Measurements from ENCODE around the gene IL1RN. TPM values are rescaled to one million over a fixed set of nuclear protein-coding genes. Genes with fewer than 3 reads are reported as not detected.

The IL1RN gene
- total RNA-seq, 1 donor from 2014 or later, result 16.0 TPM

DNA sequence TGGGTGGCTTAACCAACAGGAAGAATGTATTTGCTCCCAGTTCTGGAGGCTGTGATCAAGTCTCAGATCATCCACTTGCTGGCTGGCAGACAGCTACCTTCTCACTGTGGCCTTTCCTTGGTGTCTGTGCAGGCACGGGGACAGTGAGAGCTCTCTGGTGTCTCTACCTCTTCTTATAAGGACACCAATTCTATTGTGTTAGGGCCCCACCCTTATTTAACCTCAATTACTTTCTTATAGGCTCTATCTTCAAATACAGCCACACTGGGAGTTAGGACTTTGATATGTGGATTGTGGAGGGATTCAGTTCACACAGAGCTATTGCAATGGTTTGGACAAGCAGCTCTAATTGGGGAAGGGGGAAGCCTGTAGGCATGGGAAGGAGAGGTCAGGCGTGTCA lies 25.3 kb upstream of the IL1RN start:
- DNase-seq (ENCODE audit: low spot score), result no peak
- ATAC-seq, result no peak

DNA sequence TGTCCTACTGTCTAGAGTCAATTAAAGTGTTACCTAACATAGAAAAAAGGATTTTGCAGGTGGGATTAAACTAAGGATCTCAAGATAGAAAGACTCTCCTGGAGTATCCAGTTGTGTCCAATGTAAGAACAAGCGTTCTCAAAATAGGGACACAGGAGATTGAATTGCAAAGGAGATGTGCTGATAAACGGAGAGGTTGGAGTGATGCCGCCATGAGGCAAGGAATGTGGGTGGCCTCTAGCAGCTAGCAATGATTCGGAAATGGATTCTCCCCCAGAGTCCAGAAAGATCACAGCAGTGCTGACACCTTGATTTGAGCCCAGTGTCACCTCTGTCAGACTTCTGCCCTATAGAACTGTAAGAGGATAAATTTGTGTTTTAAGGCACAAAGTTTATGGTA lies 24.1 kb upstream of the IL1RN start:
- ATAC-seq (no peak), DNase-seq (ENCODE audit: low spot score) (no peak)

DNA sequence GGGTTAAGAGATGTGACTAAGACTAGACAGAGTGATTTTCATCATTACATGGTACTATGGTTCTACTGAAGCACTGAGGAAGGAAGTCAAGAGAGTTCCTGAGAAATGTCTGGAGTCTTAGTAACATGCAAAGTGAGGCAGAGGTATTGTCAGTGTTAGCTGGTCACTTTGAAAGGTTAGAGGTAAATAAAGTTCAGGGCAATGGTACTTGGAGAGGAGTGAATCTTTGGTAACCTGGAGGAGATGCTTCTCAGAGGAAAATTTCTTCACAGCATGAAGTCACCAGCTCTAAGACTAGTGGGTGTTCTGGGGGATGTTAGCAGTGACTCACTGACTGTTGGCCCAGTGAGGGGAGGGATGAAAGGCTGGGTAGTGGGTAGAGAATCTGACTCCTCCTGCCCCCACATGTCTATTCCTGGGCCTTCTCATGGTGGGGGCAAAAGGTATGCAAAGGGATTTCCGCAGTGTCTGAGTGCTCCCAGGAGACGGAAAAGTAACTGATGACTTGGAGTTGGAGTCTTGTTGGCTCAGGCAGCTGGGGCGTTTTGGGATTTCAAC lies 23.3 kb upstream of the IL1RN start:
- DNase-seq (ENCODE audit: low spot score), result no peak
- no peak for ATAC-seq

DNA sequence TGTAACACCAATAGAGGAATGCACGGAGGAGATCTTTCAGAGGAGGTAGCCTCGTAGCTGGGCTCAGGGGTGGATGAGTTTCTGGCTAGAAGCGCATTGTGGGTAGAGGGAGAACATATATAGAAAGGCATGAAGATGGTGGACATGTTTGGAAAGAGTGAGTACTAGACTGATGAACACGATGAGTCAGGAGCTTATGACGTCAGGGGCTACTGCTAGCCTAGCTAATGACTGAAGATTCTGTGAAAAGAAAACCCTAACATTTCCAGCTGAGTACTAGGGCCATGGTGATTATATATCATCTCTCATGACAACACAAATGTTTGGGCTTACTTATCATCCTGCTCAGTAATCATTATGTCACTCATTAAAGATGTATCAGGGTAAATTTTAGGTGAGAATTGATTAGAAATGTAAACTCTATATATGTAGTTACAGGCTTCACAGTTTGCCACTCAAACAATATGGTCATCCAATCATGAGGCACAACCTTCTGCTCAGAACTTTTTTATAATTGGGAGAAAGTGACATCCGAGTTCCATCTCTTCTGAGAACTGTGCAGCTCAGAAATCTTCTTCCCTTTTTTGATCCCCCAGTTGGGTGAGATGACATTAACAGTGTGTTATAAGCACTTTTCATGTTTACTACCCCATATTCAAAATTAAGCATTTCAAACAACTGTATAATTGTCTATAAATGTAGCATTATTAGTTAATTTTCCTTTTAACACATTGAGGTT lies 22.2 kb upstream of the IL1RN start:
- DNase-seq (ENCODE audit: low spot score), result no peak
- ATAC-seq, result no peak

DNA sequence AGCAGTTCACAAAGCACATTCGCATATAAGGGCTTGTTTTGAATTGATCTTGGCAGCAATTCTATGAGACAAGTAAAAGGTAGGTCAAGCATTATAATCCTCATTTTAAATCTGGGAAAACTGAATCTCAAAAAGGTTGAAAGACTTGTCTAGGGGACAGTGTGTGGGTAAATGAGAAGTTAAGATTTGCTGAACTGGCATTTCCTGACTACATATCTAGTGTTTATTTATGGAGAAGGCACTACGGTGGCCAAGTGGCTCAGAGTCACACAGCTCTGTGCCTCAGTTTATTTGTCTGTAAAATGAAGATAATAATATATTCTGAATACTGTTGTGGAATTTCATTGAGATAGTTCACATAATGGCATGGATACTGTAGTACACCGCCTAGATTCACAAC lies 16.3 kb upstream of the IL1RN start:
- DNase-seq (ENCODE audit: low spot score), result no peak
- no peak for ATAC-seq

DNA sequence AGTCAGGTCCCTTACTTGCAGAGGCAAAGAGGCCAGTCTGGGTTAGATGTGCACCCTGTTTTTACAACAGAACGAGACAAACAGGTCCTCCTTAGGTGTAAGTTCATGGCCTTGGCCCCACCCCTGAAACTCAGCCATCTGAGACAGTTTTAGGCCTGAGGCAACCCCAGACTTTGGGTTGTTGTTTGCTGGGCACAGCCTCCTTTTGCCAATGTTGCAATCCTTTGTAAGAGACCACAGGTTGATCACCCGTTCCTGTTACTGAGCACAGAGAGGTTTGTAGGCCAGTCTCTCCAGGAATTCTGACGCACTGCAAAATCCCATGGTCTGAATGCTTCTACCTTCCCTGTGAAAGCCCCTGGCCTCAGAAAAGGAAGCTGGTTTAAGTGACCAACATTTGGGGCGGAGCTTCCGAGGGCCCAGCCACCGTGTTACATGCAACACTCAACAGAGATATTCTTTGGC lies 15.5 kb upstream of the IL1RN start:
- peak; percentile 74 for ATAC-seq
- no peak for DNase-seq (ENCODE audit: low spot score)

DNA sequence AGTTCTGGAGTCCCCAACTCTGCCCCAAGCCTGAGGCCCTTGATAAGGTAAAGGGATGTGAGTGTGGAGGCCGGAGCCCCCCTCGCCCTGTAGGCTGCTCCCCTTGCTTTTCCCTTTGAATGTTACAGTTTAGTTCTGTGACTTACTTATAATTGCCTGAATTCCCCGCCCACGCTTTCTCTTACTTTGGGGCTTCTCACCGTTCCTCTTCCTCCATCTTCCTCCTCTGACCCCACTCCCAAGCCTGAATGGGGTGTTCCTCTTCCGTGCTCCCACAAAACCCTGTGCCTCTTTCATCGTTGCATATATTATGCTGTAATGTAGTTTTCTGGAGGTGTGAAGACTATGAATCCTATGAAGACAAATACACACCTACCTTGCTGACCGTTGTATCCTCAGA lies 15.0 kb upstream of the IL1RN start:
- DNase-seq (ENCODE audit: low spot score) (no peak), ATAC-seq (no peak)

DNA sequence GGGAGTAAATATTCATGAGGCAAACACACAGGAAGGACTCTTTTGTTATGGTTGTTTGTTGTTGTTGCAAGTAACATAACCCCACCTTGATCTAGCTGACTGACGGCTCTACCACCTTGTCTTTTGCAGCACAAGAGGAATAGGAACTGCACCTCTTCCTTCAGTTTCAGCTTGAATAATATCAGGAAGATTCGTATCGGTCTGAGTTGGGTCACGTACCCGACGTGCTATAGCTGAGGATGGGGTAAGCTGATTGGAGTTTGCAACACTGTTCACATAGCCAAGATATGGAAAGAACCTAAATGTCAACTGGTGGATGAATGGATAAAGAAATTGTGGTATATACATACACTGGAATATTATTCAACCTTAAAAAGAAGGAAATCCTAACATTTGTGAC lies 14.5 kb upstream of the IL1RN start:
- DNase-seq (ENCODE audit: low spot score) (no peak), ATAC-seq (no peak)

DNA sequence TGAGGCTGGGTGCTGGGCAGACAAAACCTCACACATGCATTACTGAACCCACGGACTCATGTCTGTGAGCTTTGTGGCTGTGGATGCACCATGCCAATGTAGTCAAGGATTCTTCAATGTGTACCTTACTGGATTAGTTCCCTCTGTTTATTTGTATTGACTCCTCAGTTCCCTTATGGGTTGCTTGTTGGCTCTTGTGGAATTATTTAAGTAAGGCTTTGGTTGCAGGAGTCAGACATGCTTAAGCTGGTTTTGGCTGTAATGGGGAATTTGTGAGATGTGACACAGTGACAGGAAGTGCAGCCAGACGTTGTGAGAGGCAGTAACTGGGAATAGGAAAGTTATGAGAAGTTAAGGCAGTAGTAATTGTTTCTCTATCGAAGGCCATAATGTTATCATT lies 13.6 kb upstream of the IL1RN start:
- ATAC-seq, result no peak
- no peak for DNase-seq (ENCODE audit: low spot score)

DNA sequence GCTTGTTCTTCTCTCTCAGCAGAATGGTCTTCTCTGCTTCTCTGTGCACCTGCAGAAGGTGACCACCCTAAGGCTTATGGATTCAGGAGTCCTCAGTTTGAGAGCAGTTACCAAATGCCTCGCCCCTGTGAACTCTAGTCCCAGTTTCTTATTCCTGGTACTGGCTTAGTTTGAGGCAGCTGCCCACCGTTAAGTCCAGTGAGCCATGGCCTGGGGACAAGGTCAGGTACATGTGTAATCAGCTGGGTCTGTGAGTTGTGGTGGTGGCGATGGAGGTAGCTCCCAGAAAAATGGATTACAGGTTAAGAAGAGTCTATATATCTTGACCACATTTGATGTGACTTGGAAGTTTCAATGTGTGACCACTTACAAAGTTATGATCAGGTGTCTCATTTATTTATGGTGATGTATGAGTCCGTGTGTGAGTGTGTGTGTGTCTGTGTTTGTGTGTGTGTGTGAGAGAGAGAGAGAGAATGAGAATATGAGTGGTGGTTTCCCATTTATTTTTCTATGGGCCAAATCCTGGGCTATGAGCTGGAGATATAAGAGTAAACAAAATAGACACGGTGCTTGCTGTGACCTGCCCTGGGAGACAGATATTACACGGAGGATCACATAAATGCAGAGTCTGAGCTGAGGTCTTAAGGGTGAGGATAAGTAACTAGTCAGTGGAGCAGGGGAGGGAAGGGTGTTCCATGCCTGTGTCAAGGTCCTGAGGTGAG lies 13.0 kb upstream of the IL1RN start:
- no peak for DNase-seq (ENCODE audit: low spot score)
- ATAC-seq, result no peak

DNA sequence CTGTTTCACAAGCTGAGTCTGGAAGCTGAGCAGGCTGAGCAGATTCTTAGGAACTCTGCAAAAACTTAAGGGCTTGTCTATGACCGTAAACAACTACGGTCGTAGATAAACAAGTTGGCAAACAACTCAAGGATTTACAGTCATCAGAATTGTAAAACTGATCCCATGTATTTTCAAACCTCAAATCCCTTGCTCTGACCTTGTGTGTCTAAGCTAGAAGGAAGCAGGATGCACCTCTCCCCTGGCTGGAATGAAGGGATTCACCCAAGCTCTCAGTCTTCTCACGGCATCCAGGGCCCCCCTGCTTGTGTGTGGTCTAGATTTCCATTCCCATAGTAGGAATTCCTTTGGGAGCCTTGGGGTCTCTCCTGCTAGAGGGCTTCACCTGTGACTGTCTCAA lies 12.4 kb upstream of the IL1RN start:
- no peak for ATAC-seq
- DNase-seq (ENCODE audit: low spot score), result no peak

DNA sequence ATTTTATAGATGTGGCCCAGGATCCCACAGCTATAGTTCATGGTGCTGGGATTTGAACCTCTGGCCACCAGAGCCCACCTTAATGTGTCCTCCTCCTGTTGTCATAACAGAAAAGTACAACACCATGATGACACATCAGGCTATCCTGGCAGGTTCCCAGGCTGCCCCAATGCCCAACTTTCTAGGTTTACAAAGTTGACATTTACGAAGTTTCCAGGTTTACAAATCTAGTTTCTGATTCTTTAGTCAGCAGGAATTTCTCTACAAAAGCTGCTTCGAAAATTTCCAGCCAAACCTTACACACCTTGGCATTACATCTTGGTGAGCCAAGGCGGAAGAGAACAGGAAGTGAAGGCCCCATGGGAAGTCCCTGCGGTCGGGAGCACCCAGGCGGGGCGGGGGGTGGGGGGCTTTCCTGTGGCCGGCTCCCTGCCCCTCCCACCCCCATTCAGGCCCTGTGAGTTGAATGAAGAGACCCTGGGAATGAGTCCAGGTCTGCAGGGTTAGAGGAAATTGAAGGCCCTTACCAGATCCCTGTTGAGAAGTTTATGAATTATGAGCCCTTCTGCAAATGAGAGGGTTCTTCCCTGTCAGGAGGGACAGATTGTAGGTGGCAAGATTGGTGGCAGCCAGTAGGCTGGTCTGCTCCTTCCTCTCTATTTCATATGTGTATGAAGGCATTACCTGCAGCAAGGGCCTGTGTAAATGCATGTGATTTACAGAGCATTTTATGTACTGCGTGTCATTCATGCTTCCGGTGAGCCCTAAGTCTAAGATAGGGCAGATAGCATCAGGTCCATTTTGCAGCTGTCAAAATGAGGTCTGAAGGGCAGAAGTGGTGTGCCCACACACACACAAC lies 11.1 kb upstream of the IL1RN start:
- DNase-seq (ENCODE audit: low spot score) (peak; percentile 21), ATAC-seq (no peak)

DNA sequence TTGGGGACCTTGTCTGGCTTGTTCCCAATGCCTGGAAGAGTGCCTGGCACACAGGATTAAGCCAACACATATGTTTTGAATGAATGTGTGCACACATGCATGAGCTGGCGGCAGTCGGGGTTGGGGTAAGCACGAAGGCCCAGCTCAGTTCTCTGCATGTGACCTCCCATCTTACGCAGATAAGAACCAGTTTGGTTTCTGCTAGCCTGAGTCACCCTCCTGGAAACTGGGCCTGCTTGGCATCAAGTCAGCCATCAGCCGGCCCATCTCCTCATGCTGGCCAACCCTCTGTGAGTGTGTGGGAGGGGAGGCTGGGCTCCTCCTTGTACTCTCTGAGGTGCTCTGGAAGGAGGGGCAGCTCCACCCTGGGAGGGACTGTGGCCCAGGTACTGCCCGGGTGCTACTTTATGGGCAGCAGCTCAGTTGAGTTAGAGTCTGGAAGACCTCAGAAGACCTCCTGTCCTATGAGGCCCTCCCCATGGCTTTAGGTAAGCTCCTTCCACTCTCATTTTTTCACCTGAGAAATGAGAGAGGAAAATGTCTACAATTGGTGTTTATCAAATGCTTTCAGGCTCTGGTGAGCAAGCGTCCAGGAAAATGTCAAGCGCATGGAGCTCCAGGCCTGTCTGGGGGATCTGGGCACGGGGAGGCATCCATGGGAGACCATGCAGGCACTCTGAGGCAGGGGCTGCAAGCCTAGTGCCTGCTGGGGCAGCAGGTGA lies 9.7 kb upstream of the IL1RN start:
- DNase-seq (ENCODE audit: low spot score) (peak; percentile 39), ATAC-seq (no peak)

DNA sequence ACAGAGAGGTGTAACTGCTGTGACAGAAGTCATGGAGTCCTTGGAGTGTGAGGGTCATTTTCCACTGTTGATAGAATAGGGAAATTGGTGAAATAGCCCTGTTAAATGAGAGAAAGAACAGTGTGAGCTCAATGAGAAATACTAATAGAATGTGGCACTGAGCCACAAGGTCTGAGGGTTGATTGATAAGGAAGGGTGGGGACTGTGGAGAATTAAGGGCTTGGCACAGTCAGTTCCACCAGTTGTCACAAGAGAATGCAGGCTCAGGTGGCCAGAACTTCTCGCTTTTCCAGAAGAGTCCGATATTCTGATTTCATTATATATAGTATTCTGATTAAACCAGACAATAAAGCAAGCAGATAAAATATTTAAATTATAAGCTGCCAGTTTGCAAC lies 9.1 kb upstream of the IL1RN start:
- DNase-seq (ENCODE audit: low spot score) (no peak), ATAC-seq (no peak)

DNA sequence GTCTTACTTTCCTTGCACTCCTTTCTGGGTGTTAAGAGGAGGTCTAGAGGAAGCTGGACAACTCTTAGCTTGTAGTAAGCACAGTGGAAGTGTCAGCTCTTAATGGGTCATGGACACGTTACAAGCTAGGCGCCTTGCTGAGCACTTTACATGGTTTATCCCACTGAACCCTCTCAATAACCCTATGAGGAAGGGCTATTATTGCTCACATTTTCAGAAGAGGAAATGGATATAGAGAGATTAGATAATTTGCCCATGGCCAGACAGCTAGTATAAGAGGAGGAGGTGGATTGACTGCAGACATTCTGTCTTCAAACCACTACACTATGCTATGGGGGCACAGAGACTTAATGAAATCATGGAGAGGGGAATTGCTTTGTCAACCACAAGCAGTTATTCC lies 8.3 kb upstream of the IL1RN start:
- ATAC-seq (no peak), DNase-seq (ENCODE audit: low spot score) (no peak)

DNA sequence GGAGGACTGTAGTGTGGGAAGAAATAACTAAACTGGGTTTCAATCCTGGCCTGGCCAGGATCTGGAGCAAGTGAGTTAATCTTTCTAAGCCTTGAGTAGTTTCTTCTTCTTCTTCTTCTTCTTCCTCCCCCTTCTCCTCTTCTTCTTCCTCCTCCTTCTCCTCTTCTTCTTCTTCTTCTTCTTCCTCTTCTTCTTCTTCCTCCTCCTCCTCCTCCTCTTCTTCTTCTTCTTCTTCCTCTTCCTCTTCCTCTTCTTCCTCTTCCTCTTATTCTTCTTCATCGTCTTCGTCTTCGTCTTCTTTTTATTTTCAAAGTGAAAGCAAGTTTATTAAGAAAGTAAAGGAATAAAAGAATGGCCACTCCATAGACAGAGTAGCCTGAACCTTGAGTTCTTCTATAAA lies 6.5 kb upstream of the IL1RN start:
- DNase-seq (ENCODE audit: low spot score), result no peak
- no peak for ATAC-seq

DNA sequence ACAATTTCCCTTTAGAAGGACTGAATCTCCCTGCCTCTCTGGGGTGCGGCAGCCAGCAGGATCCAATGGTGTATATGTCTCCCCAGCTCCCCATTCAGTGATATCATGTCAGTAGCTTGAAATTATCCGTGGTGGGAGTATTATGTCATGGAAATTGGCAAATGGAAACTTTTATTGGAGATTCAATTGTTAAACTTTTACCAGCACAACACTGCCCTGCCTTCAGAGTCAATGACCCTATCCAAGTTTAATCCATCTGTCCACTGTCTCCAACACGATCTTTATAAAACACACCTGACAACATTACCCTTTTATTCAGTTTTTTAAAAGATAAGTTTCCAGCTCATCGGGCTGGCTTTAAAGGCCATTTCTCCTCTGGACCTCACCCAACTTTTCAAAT lies 5.0 kb upstream of the IL1RN start:
- DNase-seq (ENCODE audit: low spot score), result peak; percentile 46
- ATAC-seq, result peak; percentile 68

DNA sequence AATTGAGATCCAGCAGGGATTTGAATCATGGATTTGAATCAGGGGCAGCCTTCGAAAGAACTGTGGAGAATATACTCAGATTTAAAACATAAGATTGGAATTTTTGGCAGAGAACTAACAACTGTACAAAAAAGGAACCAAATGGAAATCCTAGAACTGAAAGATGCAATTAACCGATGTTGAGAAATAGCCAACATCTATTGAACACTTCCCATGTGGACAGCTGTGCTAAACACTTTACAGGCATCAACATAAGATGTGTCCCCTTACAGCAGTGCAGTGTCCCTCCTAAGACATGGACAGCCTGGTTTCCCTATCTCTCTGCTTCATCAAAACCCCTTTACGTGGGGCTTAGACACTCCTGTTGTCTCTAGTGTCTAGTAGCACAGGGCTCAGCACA lies 3.7 kb upstream of the IL1RN start:
- ATAC-seq, result no peak
- DNase-seq (ENCODE audit: low spot score), result no peak

DNA sequence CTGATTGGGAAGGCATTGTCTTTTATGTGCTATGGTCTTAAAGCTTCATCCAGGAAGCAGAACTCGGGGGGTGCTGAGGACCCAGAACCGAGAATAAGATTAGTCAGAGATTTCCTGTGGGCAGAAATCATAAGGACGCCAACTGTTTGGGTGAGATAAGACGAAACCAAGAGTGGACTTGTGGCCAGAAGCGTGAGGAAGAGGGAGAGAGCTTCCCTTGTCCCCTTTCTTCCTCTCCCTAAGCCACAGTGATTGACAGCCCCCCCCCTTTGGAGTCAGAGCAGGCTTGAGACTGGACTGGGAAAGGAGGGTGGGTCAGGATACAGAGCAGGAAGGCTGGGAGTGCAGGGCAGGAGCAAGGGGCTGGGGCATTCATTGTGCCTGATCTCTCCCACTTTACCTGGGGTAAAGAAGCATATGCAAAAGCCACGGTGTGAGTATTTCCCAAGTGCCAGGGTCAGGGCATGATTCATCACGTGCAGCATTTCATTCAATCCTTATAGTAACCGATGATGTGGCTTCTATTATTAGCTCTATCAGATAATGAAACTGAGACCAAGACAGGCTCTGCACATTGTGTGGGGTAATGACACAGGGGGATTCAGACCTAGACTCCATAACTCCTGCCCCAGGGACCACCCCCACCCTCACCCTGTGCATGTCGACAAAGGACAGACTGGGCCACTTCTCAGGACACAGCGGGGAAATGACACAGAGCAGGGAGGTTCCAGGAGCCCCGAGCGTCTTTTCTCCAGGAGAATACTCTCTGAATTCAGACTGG lies 3.0 kb upstream of the IL1RN start:
- no peak for ATAC-seq
- DNase-seq (ENCODE audit: low spot score), result peak; percentile 38

Data from left lobe of liver (tissue), 2 donors.